Smooth muscle cell of the brain vasculature (primary cell): ENCODE results near the gene HOXA7.

Experiments used
- DNase-seq: peaks from one replicate; pipeline ENCODE4 v3.0.0-alpha.2; 2012; ENCODE audit warnings: low read depth, low spot score

The HOXA7 gene

DNA sequence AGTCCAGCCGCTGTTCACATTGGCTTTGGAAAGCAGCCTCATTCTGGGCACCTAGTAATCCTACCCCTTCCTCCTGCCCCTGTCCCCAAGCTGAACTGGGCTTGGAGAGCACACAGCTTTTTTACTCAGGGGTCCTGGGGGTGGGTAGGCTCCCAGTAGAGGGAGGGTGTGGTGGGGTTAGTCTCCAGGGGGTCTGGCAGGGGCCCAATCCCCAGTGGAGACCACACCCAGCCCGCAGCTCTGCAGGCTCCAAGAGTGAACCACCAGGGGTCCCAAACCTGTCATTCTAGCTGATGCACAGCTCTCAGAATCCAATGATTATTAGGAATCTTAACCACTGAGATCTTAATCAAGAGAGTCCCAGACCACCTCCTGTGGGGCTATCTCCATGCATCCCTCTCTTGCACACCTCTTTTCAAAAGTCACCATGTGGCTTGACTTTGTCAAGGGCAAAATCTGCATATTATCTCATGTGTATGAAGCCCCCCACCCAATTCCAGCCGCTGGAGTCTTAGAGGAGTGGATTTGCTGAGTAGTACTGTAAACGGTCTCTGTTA, 25.9 kb upstream of the HOXA7 start:
- DNase-seq = no peak

DNA sequence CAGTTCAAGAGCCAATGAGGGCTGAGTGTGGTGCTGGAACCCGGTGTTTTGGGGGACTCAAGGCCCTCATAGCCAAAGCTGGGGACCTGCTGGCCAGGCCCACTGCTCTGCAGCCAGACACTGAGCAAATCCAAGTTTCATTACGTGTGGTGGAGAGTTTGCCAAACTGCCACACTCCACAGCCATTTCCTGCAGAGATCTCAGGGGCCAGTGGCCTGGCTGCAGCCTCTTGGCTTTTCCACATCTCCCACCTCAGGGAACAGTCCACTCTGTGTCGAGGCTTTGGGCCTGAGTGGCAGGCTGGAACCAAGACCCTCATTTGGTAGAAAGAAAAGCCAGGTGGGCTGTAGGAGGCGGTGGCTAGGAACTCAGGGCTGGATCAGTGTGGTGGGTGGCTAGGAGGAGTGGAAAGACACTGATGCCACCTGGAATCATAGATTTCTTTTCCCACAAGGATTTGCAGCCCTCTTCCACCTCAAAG, 25.4 kb upstream of the HOXA7 start:
- DNase-seq = no peak

DNA sequence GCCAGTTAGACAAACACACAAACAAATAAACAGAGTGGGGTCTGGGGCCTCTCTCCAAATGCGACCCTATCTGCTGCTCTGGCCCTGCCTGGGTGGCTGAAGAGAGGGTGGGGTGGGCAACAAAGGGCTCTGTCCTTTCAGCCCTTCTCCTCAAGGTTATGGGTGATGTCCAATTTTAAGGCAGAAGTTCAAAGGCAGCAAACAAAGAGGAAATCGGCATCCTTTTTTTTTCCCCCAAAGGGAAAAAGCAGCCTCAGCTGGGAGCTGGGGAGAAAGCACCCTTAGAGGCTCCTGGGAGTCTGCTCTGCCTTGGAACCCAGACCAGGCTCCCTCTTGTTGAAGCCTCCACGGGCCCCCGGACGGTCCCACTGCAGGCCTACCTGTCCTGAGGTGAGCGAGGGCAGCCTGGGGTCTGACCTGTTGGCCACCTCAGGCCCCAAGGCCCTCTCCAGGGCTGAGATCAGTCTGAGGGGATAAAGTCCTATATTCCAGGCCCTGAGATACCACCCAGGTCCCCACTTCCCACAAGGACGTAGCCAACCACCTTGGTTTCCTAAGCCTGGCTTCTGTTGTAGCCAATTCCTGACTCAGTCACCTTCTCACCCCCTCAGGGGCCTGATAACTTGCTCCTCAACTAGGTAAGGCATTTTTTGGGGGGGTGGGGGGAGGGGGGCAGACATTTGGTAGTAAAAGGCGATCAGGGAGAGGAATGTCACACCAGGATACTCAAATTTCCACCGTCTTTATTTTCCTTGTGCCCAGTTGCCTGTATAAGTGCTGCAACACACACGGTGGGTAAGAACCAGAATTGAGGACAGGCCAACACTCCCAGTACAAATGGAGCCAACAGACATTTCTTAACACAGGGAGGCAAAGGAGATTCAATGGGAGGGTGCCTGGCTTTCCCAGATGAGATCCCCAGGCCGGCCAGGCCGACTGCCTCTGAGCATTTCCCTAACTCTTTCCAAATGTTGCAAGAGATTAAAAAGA, 24.3 kb upstream of the HOXA7 start:
- no peak for DNase-seq

DNA sequence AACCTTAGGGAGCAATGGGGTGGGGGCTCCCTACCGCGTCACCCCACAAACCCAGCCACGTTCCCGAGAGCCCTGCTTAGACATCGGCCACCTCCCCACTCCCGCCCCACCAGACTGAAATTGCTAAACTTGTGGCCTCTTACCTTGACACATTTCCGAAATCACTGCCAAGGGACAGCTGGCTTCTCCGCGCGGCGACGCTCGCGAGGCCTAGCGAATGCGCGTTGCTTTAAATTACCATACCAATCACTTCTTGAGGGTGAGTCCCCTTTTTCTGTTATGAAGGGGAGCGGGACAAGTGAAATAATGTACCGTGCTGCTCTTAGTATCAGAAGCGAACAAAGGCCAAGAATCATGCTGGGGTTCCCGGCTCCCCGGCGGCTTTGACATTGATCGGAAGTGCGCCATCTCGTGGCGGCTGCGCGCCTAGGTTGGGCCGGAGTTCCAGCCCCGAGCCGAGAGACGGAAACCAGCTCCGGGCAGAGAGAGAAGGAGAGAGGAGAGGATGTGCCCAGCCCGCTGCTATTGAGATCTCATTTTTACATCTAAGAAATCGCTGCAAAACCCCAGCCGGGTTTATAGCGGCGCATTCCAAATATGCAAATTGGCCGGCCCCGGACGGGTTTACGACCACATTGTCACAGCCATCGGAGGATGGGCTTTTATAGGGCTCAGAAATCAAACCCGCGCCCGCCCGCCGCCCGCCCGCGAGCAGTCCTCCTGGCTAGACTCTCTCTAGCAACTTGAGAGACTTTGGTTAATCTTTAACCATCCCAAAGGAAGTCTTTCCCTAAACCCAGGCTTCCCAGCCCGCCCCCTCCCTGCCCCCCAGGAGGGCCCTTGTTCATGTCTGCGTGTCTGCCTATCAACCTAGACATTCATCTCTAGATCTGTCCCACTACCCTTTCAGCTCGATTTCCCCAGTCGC, 23.3 kb upstream of the HOXA7 start:
- no peak for DNase-seq

DNA sequence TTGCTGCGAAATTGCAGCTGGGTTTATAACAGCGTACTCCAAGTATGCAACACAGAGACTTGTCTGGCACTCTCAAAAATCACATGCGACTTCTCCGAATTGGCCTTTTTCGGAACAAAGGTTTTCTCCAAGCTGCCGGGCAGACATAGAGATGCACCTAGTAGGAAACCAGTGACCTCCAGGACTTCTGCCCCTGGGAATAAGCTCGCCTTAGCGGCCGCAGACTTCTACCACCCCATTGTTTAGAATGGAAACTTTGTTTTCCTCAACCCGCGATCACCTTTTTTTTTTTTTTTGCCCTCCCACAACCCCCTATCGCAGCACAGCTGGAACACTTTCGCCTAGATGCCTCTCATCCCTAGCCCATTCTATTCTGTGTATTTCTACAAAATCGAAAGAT, 22.6 kb upstream of the HOXA7 start:
- no peak for DNase-seq

DNA sequence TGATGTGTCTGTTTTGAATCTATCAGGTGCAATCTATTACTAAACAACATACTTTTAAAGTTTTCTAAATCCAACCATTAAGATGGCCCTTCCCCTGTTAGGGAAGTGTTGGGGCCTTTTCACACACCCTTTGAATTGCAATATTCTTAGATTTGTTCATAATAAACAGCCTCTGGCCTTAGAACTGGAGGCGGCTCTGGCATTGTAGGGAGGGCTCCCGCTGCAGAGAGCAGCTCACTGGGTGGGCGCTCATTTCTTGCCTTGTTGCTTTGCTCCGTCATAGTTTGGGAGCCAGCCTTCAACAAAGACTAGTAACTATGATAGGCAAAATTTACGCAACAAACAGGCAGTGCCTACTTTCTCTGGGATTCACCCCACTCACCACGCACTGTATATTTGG, 21.9 kb upstream of the HOXA7 start:
- no peak for DNase-seq

DNA sequence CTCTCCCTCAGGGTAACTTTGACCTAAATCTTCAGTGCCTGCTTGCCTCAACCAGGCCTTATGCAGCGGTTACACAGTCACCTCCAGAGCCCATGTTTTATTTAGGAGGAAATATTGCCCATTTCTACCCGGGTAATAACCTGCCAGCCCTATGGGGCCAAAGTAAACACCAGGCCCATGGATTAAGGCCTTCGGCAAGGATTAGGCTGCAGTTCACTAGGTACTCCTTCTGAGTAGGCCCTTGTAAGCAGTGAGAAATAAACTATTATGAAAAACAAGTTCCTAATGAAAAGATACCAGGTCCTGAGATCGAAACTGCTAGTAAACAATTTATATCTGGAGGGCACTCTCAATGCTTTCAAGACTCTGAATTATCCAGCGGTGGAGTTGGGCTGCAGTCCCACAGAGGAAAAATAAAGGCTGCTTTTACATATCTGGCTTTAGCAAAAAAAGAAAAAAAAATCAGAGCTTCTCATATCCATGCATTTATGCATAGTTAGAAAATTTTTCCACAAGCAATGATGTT, 21.4 kb upstream of the HOXA7 start:
- DNase-seq = no peak

DNA sequence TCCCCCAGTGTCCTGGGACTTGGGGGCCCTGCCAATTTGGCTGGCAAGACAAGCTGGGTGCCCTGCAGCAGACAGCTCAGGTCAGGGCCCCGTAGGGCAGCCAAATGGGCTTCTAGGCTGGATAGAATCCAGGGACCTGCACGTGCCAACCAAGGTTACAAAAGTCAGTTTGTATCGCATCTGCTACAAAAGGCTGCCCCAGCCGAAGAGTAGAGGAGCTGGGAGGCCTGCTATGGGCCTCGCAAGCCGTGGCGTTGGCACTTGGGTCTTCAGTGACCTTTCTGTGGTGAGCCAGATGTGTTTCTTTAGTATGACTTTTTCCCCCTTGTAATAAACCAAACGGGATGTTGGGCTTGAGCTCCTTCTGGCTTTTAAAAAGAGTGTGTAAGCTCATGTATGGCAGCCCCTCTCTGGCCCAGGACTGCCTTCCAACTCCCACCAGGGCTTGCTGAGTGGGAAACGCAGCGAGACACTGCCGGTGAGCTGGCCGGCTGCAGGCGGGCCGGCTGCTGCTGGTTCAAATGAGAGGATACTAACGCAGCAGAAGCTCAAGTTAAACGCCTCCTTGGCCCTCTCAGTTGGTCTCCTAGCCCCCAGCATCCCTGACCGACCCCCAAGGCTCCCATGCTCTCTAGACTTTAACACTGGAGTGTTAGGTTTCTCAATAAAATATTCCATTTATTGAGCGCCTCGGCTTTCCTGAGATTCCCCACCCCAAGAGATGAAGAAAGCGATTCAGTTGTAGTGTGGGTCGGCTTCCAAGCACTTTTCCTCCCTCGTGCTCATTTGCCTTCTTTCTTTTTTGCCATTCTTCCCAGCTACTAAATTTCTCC, 20.7 kb upstream of the HOXA7 start:
- DNase-seq = no peak

DNA sequence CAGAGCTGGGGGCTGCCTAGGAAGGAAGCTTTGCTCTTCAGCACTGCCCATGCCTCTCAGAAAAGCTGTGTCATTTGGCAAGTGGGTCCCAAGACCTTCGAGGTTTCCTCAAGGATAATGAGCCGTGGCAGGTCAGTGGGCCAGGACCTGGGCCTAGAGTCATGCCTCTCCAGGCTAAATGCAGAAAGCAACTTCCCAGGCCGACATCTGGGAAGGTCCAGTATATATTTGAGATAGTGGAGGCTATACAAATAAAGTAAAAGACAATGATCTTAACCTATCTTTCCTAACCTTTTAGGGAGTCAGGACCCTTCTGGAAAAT, 20.0 kb upstream of the HOXA7 start:
- no peak for DNase-seq

DNA sequence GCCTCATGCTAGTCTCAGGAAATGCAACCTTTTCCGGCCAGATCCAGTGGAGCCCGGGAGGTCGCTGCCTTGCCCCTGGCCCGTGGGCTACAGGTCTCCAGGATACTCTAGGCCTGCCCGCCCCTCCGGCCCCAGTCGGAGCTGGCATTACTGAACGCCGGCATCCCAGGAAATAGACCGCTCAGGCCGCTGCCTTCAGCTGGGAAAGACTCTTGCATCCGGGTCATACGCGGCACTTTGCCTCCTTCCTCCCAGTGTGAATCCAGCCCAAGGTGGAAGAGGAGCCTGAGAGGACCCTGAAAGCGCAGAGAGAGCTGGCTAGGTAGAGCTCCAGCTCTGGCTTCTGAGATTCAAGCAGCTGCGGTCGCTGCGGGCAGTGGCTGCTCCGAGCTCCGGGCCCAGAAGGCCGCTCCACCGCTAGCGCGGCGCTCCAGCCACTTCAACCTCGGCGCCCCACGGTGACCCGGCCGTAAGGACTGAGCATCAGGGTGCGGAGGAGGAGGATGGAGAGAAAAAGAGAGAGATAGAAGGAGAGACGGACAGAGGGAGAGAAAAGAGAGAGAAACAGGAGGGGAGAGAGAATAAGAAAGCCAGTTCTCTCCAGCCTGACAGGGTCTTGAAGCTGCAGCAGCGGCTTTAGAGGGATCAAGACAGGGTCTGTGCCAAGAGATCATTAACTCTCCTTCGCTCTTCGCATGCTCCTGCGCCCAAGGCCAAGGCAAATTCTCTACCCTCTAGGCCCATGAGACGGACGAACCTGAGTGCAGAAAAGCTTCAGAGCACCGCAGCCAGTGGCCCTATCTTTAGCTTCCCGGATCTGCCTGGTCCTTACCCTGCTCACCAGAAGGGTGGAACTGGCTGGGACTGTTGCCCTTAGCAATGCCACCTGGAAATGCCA, 19.4 kb upstream of the HOXA7 start:
- no peak for DNase-seq

DNA sequence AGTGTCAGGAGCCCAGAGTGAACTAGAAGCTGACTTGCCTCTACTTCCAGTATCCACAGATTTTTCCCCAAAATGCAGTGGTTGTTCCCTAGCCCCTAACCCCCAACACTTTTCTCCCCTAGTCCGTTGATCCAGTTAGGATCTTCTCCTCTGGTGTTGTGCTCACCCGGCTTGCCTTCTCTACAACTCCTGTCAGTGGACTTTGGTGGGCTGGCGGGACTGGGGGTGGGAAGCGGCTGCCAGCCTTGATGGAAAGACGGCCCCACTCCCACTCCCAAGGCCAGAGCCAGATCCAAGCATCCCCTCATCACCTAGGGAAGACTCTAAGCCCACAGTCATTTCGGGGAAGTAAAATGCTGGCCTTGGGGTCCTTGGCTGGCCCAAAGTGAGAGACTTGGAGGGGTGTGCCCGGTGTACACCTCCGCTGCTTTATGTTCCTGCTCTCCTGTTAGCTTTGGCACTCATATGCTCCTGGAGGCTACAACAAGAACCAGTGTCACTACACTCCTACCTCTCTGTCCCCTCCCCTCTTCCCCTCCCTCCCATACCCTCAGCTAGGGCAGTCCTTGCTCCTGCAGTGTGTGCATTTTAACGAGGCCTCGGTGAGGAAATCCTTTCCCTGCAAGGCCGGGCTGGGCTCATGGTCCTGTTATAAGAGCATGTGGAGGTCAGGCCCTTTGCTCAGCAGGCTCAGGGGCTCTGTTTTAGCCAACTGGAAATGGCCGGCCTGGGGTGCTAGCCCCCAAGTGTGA, 18.6 kb upstream of the HOXA7 start:
- DNase-seq = no peak

DNA sequence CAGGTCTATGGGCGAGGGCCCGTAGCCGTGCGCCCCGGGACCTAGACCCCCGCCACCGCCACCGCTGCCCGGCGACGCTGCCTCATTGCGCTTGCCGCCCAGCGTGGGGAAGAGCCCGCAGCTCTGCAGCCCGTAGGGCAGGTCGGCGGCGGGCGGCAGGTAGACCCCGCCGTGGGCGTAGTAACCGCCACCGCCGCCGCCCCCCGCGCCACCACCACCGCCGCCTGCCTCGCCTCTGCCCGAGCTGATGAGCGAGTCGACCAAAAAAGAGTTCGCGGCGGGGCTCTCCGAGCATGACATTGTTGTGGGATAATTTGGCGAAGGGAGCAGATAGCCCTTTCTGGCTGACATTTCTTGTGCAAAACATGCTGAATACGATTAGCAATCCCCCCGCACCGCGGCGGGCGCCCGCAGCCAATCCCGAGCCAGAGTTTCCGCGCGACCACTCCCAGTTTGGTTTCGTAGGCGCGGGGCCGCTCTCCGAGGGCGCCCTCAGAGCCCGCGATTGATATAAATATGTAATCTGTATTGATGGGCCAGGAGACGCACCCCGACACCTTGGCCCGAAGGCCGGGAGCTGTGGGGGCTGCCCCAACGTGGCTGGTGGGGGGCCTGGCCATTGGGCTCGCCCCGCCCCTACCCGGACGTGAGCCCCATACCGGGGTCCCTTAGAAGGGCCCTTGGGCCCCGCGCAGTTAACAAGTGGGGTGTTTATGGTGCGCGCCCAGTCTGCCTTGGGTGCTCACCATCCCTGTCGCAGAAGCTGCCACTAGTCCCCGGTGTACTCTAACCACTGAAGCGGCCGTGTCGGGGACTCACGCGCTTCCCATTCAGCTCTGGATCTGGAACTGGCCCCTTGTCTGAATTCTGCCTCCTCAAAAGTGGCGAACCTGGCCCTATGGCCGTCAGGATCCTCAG, 17.7 kb upstream of the HOXA7 start, which contains the start of gene HOXA10:
Gene HOXA10, minus strand, starts transcription at position 365 of the 918 bp plus-strand sequence. Its CDS starts 14 bp downstream, at position 351.
- DNase-seq = no peak

DNA sequence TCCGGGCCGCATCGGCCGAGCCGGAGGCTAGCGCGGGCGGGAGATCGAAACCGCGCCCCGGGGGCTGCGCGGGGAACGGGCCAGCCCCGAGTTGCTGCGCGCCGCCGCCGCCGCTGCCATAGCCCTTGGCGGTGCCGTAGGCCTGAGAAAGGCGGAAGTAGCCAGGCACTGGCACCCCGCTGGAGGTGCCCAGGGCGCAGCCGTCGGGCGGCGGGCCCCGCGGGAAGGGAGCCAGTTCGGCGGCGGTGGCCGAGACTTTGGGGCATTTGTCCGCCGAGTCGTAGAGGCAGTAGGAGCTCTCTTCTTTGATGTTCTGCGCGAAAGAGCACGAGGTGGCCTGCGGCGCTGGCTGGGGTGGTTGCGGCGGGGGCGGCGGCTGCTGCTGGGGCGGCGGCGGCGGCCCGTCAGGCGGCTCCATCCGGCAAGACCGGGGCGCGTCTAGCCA, 17.1 kb upstream of the HOXA7 start:
- DNase-seq = no peak

DNA sequence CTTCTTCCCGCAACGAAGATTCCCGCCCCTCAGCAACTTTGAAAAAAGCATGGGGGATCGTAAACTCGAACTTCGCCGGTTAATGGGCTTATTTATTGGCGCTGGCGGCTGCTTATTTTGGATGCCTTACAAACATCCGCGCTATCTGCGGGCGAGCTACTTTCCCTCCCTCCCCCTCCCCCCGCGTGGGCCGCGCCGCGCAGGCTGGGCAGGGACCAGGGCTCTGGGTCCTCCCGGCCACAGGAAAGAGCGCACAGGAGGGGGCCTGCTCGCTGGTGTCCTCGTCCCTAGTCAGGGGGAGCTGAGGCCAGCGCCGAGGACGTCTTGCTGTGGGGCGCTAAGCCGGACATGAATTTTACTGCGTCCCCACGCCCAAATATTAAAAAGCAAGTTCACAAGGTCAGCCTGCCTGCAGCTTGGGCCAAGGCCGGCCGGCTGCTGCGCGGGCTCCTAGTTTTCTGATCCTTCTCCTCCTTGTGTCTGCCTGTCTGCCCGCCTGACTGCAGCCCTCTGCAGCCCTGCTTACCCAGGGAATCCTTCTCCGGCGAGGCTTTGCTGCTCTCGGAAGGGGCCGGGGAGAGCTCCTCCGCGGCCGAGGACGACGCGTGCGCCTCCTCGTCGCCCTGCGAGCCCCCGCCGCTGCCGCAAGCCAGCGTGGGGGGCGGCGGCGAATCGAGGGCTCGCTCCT, 16.5 kb upstream of the HOXA7 start:
- DNase-seq = no peak

DNA sequence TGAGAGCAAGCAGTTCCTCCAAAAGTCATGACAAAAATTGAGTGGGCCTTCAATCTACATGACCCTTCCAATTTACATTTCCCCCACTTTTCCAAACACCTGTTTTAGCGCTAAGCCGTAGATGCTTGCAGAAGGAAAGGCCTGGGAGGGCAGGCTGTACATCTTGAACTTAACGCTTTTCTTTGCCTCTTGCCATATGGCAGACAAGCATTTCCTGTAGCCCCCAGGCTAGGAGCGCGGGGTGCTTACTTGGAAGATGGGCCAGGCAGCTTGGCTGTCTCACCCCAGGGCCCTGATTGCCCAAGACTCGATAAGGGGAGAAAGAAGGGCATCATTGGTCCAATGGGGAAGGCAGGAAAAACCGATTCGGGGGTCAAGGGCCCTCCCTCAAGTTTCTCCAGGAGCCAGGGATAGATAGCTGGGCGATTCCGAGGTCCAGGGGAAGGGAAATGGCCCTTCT, 15.9 kb upstream of the HOXA7 start:
- no peak for DNase-seq

DNA sequence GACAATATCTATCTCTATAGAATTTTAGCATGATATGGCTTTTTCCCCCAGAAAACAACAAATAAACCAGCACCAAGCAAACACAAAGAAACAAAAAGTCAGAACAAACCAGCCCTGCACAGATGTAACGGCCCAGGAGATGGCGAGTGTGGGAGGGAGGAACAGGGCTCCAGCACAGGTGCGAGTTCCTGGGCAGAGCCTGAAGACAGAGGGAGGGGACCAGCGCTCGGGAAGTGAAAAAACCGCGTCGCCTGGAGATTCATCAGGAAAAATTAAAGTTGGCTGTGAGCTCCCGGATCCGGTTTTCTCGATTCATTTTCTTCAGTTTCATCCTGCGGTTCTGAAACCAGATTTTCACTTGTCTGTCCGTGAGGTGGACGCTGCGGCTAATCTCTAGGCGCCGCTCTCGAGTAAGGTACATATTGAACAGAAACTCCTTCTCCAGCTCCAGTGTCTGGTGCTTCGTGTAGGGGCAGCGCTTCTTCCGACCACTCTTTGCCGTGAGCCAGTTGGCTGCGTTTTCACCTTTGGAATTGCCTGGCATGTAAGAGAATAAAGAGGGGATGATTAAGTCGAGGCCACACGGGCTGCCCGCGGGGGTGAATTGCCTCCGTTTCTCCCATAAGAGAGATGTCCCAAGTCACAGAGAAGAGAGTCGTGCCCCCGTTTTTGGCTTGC, 15.3 kb upstream of the HOXA7 start:
- no peak for DNase-seq

DNA sequence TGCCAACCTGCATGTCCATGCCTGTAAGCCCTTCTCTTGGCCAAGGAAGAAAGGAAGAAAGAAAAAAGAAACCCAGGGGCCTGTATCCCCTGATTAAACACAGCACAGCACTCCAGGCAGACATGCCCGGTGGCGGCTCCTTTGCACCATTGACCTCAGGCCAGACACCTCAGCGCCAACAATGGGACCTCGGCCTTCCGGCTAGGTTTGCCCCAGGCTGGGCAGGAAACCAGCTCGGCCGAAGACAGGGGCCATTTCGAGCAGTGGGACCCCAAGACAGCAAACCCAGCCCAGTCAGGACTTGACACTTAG, 14.8 kb upstream of the HOXA7 start:
- DNase-seq = no peak
